WTC11 (cell line): Measurements from ENCODE around the gene MECP2.

ENCODE experiments used
- CREB1 ChIP-seq: sonication (generic); formaldehyde crosslinking; IDR thresholded peaks from 2 replicates; pipeline ENCODE4 v1.8.0; 2023; ENCODE audit warnings: mild to moderate bottlenecking, missing genetic modification reagents
- FOXJ3 ChIP-seq: sonication (generic); formaldehyde crosslinking; IDR thresholded peaks from 2 replicates; pipeline ENCODE4 v1.9.0; 2021; ENCODE audit warnings: missing genetic modification reagents, mild to moderate bottlenecking, borderline replicate concordance
- FOXK1 ChIP-seq: sonication (generic); formaldehyde crosslinking; IDR thresholded peaks from 2 replicates; pipeline ENCODE4 v1.8.0; 2022; ENCODE audit warnings: mild to moderate bottlenecking, moderate library complexity, missing genetic modification reagents
- KAT7 ChIP-seq: sonication (generic); formaldehyde crosslinking; IDR thresholded peaks from 2 replicates; pipeline ENCODE4 v1.8.1; 2023; ENCODE audit warnings: missing genetic modification reagents, mild to moderate bottlenecking, borderline replicate concordance
- NFE2L1 ChIP-seq: sonication (generic); formaldehyde crosslinking; IDR thresholded peaks from 2 replicates; pipeline ENCODE4 v1.8.1; 2023; ENCODE audit warnings: missing genetic modification reagents
- NFYB ChIP-seq: sonication (generic); formaldehyde crosslinking; conservative IDR thresholded peaks from 2 replicates; pipeline ENCODE4 v1.8.0; 2022; ENCODE audit warnings: low read depth, missing genetic modification reagents
- TF ChIP-seq, protein P1 (sequence below): fragments of 200-600 bp; IDR thresholded peaks from 2 replicates; pipeline ENCODE4 v1.8.0; 2022; ENCODE audit warnings: antibody characterized with exemption
- TF ChIP-seq, protein P2 (sequence below): sonication (generic); formaldehyde crosslinking; IDR thresholded peaks from 2 replicates; pipeline ENCODE4 v1.8.1; 2023; ENCODE audit warnings: mild to moderate bottlenecking, missing genetic modification reagents
- TF ChIP-seq, protein P3 (sequence below): sonication (generic); formaldehyde crosslinking; IDR thresholded peaks from 2 replicates; pipeline ENCODE4 v1.8.0; 2022; ENCODE audit warnings: mild to moderate bottlenecking, missing genetic modification reagents
- TF ChIP-seq, protein P4 (sequence below): sonication (generic); formaldehyde crosslinking; IDR thresholded peaks from 2 replicates; pipeline ENCODE4 v1.8.1; 2023; ENCODE audit warnings: mild to moderate bottlenecking, missing genetic modification reagents, moderate library complexity
- TF ChIP-seq, protein P5 (sequence below): sonication (generic); formaldehyde crosslinking; IDR thresholded peaks from 2 replicates; pipeline ENCODE4 v1.8.1; 2023; ENCODE audit warnings: mild to moderate bottlenecking, missing genetic modification reagents, moderate library complexity
- TF ChIP-seq, protein P6 (sequence below): sonication (generic); formaldehyde crosslinking; IDR thresholded peaks from 2 replicates; pipeline ENCODE4 v1.8.0; 2022; ENCODE audit warnings: mild to moderate bottlenecking, missing genetic modification reagents
- TF ChIP-seq, protein P7 (sequence below): fragments of 250-450 bp; sonication (Bioruptor Pico); conservative IDR thresholded peaks from 2 replicates; pipeline ENCODE4 v1.9.0; 2021; ENCODE audit warnings: mild to moderate bottlenecking
- TF ChIP-seq, protein P8 (sequence below): sonication (generic); formaldehyde crosslinking; IDR thresholded peaks from 2 replicates; pipeline ENCODE4 v1.8.1; 2022; ENCODE audit warnings: mild to moderate bottlenecking, missing genetic modification reagents, moderate library complexity, borderline replicate concordance

DNA sequence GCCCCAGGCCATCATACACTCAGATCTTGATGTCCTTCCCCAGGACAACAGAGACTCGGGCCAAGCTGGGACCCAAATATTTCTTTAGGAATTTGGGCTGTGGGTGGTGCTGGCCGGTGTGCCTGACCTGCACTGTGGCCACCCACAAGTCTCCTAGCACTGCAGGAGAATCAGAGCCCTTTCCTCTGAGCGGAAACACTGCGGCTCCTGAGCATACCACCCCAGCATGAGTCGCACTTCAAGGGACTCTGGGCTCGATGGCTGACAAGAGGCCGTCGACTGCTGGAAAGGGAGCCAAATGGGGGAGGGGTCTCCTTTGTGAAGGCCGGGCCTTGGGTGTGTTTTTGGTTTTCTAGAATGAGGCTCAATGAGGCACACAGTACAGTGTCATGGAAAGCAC lies 64.9 kb downstream of the MECP2 start:
- TF ChIP-seq, protein P1, sequence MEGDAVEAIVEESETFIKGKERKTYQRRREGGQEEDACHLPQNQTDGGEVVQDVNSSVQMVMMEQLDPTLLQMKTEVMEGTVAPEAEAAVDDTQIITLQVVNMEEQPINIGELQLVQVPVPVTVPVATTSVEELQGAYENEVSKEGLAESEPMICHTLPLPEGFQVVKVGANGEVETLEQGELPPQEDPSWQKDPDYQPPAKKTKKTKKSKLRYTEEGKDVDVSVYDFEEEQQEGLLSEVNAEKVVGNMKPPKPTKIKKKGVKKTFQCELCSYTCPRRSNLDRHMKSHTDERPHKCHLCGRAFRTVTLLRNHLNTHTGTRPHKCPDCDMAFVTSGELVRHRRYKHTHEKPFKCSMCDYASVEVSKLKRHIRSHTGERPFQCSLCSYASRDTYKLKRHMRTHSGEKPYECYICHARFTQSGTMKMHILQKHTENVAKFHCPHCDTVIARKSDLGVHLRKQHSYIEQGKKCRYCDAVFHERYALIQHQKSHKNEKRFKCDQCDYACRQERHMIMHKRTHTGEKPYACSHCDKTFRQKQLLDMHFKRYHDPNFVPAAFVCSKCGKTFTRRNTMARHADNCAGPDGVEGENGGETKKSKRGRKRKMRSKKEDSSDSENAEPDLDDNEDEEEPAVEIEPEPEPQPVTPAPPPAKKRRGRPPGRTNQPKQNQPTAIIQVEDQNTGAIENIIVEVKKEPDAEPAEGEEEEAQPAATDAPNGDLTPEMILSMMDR = no peak
- TF ChIP-seq, protein P2, sequence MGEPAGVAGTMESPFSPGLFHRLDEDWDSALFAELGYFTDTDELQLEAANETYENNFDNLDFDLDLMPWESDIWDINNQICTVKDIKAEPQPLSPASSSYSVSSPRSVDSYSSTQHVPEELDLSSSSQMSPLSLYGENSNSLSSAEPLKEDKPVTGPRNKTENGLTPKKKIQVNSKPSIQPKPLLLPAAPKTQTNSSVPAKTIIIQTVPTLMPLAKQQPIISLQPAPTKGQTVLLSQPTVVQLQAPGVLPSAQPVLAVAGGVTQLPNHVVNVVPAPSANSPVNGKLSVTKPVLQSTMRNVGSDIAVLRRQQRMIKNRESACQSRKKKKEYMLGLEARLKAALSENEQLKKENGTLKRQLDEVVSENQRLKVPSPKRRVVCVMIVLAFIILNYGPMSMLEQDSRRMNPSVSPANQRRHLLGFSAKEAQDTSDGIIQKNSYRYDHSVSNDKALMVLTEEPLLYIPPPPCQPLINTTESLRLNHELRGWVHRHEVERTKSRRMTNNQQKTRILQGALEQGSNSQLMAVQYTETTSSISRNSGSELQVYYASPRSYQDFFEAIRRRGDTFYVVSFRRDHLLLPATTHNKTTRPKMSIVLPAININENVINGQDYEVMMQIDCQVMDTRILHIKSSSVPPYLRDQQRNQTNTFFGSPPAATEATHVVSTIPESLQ = no peak
- TF ChIP-seq, protein P3, sequence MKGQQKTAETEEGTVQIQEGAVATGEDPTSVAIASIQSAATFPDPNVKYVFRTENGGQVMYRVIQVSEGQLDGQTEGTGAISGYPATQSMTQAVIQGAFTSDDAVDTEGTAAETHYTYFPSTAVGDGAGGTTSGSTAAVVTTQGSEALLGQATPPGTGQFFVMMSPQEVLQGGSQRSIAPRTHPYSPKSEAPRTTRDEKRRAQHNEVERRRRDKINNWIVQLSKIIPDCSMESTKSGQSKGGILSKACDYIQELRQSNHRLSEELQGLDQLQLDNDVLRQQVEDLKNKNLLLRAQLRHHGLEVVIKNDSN (CRISPR knock-in tag) = no peak
- TF ChIP-seq FOXJ3 (CRISPR knock-in tag) (no peak), NFYB (no peak), CREB1 (CRISPR knock-in tag) (no peak), KAT7 (CRISPR knock-in tag) (no peak), NFE2L1 (CRISPR knock-in tag) (no peak), FOXK1 (no peak)
- TF ChIP-seq, protein P4, sequence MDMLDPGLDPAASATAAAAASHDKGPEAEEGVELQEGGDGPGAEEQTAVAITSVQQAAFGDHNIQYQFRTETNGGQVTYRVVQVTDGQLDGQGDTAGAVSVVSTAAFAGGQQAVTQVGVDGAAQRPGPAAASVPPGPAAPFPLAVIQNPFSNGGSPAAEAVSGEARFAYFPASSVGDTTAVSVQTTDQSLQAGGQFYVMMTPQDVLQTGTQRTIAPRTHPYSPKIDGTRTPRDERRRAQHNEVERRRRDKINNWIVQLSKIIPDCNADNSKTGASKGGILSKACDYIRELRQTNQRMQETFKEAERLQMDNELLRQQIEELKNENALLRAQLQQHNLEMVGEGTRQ (CRISPR knock-in tag) = no peak
- TF ChIP-seq, protein P5, sequence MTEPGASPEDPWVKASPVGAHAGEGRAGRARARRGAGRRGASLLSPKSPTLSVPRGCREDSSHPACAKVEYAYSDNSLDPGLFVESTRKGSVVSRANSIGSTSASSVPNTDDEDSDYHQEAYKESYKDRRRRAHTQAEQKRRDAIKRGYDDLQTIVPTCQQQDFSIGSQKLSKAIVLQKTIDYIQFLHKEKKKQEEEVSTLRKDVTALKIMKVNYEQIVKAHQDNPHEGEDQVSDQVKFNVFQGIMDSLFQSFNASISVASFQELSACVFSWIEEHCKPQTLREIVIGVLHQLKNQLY (CRISPR knock-in tag) = no peak
- TF ChIP-seq, protein P6, sequence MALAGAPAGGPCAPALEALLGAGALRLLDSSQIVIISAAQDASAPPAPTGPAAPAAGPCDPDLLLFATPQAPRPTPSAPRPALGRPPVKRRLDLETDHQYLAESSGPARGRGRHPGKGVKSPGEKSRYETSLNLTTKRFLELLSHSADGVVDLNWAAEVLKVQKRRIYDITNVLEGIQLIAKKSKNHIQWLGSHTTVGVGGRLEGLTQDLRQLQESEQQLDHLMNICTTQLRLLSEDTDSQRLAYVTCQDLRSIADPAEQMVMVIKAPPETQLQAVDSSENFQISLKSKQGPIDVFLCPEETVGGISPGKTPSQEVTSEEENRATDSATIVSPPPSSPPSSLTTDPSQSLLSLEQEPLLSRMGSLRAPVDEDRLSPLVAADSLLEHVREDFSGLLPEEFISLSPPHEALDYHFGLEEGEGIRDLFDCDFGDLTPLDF (CRISPR knock-in tag) = no peak
- TF ChIP-seq, protein P7, sequence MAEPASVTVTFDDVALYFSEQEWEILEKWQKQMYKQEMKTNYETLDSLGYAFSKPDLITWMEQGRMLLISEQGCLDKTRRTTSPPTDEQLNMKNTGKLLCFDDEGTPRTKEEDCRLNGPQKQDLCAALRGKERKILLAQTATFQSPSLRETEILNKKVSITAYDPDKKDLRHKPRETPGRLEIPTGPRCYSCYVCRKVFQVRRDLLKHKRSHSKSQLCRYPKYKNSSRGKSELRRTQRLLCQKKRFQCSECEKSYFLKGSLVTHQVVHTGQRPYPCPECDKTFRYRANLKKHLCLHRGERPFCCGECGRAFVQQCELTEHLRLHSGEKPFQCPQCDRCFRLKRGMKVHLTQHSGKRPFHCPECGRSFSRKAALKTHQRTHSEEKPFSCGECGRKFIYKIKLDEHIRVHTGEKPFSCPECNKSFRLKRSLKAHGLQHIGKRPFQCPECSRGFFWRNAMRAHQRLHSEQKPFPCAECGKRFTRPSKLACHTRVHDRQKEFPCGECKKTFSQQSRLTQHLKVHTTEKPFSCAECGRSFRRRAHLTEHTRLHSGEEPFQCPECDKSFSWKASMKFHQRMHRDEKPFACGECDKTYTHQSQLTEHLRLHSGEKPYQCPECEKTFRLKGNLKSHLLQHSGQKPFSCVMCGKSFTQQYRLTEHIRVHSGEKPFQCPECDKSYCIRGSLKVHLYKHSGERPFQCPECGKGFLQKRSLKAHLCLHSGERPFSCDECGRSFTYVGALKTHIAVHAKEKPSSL (CRISPR knock-in tag) = no peak
- TF ChIP-seq, protein P8, sequence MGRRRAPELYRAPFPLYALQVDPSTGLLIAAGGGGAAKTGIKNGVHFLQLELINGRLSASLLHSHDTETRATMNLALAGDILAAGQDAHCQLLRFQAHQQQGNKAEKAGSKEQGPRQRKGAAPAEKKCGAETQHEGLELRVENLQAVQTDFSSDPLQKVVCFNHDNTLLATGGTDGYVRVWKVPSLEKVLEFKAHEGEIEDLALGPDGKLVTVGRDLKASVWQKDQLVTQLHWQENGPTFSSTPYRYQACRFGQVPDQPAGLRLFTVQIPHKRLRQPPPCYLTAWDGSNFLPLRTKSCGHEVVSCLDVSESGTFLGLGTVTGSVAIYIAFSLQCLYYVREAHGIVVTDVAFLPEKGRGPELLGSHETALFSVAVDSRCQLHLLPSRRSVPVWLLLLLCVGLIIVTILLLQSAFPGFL = no peak
